Measurements from ENCODE around the gene SLC30A7.

The SLC30A7 gene

GRCh38 chr1:100875228-100875627 is 20.7 kb upstream of the SLC30A7 start:
- Histone ChIP-seq H3K4me2 (ENCODE audit: low read length) (no peak overlapping the region), H3K27ac (ENCODE audit: low read depth, low read length) (no peak overlapping the region), H3K9me2 (replicated peaks; ENCODE audit: control insufficient read depth, low read length) (no peaks in the 10 kb centered on the region), H3K79me2 (ENCODE audit: control insufficient read depth, low read length) (no peaks in the 10 kb centered on the region), H3F3A (ENCODE audit: control insufficient read depth, insufficient read depth) (no peaks in the 10 kb centered on the region), H4K20me1 (ENCODE audit: control insufficient read depth, insufficient read depth, low read depth, low read length) (no peaks in the 10 kb centered on the region), H3K27me3 (ENCODE audit: control insufficient read depth, low read length) (no peaks in the 10 kb centered on the region), H3K9me3 (ENCODE audit: control insufficient read depth, insufficient read depth, low read length) (no peaks in the 10 kb centered on the region), H3K4me3 (ENCODE audit: low read length) (no peak overlapping the region), H3K4me1 (ENCODE audit: control insufficient read depth, low read length) (no peaks in the 10 kb centered on the region), H3K36me3 (ENCODE audit: control insufficient read depth, low read length) (no peaks in the 10 kb centered on the region)
- TF ChIP-seq, protein P1, sequence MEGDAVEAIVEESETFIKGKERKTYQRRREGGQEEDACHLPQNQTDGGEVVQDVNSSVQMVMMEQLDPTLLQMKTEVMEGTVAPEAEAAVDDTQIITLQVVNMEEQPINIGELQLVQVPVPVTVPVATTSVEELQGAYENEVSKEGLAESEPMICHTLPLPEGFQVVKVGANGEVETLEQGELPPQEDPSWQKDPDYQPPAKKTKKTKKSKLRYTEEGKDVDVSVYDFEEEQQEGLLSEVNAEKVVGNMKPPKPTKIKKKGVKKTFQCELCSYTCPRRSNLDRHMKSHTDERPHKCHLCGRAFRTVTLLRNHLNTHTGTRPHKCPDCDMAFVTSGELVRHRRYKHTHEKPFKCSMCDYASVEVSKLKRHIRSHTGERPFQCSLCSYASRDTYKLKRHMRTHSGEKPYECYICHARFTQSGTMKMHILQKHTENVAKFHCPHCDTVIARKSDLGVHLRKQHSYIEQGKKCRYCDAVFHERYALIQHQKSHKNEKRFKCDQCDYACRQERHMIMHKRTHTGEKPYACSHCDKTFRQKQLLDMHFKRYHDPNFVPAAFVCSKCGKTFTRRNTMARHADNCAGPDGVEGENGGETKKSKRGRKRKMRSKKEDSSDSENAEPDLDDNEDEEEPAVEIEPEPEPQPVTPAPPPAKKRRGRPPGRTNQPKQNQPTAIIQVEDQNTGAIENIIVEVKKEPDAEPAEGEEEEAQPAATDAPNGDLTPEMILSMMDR (IDR thresholded peaks at IDR 0.05; ENCODE audit: low read depth, low read length, poor library complexity, severe bottlenecking), result no peak
- TF ChIP-seq EZH2phosphoT487 (IDR thresholded peaks at IDR 0.05; ENCODE audit: borderline replicate concordance, low read length), result no peak

DNA sequence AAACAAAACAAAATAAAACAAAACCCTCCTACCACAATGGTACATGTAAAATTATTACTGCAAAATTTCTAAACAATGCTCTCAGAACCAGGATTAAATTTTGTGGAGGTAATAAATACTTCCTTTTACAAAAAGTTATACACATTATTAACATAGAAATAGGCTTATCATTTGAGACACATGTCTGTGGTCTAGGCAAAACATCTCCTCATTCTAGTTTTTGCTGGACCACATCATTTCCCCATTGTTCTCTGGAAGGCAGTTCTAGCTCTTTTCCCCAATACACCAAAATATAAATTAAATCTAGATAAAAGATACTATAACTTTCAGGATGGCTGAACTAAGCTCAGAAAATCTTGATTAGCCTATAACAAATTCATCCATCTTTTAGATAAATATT is 19.6 kb upstream of the SLC30A7 start:
- H3K27ac ChIP-seq (ENCODE audit: low read depth, low read length), result no peak overlapping the region
- TF ChIP-seq, protein P1 (IDR thresholded peaks at IDR 0.05; ENCODE audit: low read depth, low read length, poor library complexity, severe bottlenecking), result no peak
- TF ChIP-seq EZH2phosphoT487 (IDR thresholded peaks at IDR 0.05; ENCODE audit: borderline replicate concordance, low read length), result no peak
- no peaks in the 10 kb centered on the region for H3K36me3 ChIP-seq (ENCODE audit: control insufficient read depth, low read length)
- no peaks in the 10 kb centered on the region for H3K9me2 ChIP-seq (replicated peaks; ENCODE audit: control insufficient read depth, low read length)
- no peaks in the 10 kb centered on the region for H3K4me1 ChIP-seq (ENCODE audit: control insufficient read depth, low read length)
- H3K27me3 ChIP-seq (ENCODE audit: control insufficient read depth, low read length), result no peaks in the 10 kb centered on the region
- H3K9me3 ChIP-seq (ENCODE audit: control insufficient read depth, insufficient read depth, low read length), result no peaks in the 10 kb centered on the region
- H3F3A ChIP-seq (ENCODE audit: control insufficient read depth, insufficient read depth), result no peaks in the 10 kb centered on the region
- no peak overlapping the region for H3K4me3 ChIP-seq (ENCODE audit: low read length)
- no peak overlapping the region for H3K4me2 ChIP-seq (ENCODE audit: low read length)
- H3K79me2 ChIP-seq (ENCODE audit: control insufficient read depth, low read length), result no peaks in the 10 kb centered on the region
- H4K20me1 ChIP-seq (ENCODE audit: control insufficient read depth, insufficient read depth, low read depth, low read length), result no peaks in the 10 kb centered on the region

GRCh38 chr1:100879422-100879821 is 16.5 kb upstream of the SLC30A7 start:
- Histone ChIP-seq H3F3A (ENCODE audit: control insufficient read depth, insufficient read depth) (no peaks in the 10 kb centered on the region), H3K79me2 (ENCODE audit: control insufficient read depth, low read length) (no peaks in the 10 kb centered on the region), H3K27ac (ENCODE audit: low read depth, low read length) (no peak overlapping the region), H3K9me3 (ENCODE audit: control insufficient read depth, insufficient read depth, low read length) (no peaks in the 10 kb centered on the region), H3K27me3 (ENCODE audit: control insufficient read depth, low read length) (no peaks in the 10 kb centered on the region), H3K4me2 (ENCODE audit: low read length) (no peak overlapping the region), H4K20me1 (ENCODE audit: control insufficient read depth, insufficient read depth, low read depth, low read length) (no peaks in the 10 kb centered on the region), H3K9me2 (replicated peaks; ENCODE audit: control insufficient read depth, low read length) (no peaks in the 10 kb centered on the region), H3K4me1 (ENCODE audit: control insufficient read depth, low read length) (peaks cover 4% of the 10 kb centered on the region), H3K4me3 (ENCODE audit: low read length) (no peak overlapping the region), H3K36me3 (ENCODE audit: control insufficient read depth, low read length) (no peaks in the 10 kb centered on the region)
- TF ChIP-seq, protein P1 (IDR thresholded peaks at IDR 0.05; ENCODE audit: low read depth, low read length, poor library complexity, severe bottlenecking), result no peak
- no peak for TF ChIP-seq EZH2phosphoT487 (IDR thresholded peaks at IDR 0.05; ENCODE audit: borderline replicate concordance, low read length)

- TF ChIP-seq EZH2phosphoT487 (IDR thresholded peaks at IDR 0.05; ENCODE audit: borderline replicate concordance, low read length), result no peak
- TF ChIP-seq, protein P1 (IDR thresholded peaks at IDR 0.05; ENCODE audit: low read depth, low read length, poor library complexity, severe bottlenecking), result no peak
- no peaks in the 10 kb centered on the region for H3F3A ChIP-seq (ENCODE audit: control insufficient read depth, insufficient read depth)
- no peak overlapping the region for H3K27ac ChIP-seq (ENCODE audit: low read depth, low read length)
- no peak overlapping the region for H3K4me3 ChIP-seq (ENCODE audit: low read length)
- no peaks in the 10 kb centered on the region for H3K36me3 ChIP-seq (ENCODE audit: control insufficient read depth, low read length)
- no peaks in the 10 kb centered on the region for H3K9me3 ChIP-seq (ENCODE audit: control insufficient read depth, insufficient read depth, low read length)
- H3K4me2 ChIP-seq (ENCODE audit: low read length), result no peak overlapping the region
- no peaks in the 10 kb centered on the region for H3K27me3 ChIP-seq (ENCODE audit: control insufficient read depth, low read length)
- no peaks in the 10 kb centered on the region for H4K20me1 ChIP-seq (ENCODE audit: control insufficient read depth, insufficient read depth, low read depth, low read length)
- peaks cover 4% of the 10 kb centered on the region for H3K4me1 ChIP-seq (ENCODE audit: control insufficient read depth, low read length)
- no peaks in the 10 kb centered on the region for H3K79me2 ChIP-seq (ENCODE audit: control insufficient read depth, low read length)
- no peaks in the 10 kb centered on the region for H3K9me2 ChIP-seq (replicated peaks; ENCODE audit: control insufficient read depth, low read length)
Measured at GRCh38 chr1:100881687-100882086, 14.2 kb upstream of the SLC30A7 start.

Measured in DOHH2 (cell line).